ENCODE data around the gene MSRB1.

DNA sequence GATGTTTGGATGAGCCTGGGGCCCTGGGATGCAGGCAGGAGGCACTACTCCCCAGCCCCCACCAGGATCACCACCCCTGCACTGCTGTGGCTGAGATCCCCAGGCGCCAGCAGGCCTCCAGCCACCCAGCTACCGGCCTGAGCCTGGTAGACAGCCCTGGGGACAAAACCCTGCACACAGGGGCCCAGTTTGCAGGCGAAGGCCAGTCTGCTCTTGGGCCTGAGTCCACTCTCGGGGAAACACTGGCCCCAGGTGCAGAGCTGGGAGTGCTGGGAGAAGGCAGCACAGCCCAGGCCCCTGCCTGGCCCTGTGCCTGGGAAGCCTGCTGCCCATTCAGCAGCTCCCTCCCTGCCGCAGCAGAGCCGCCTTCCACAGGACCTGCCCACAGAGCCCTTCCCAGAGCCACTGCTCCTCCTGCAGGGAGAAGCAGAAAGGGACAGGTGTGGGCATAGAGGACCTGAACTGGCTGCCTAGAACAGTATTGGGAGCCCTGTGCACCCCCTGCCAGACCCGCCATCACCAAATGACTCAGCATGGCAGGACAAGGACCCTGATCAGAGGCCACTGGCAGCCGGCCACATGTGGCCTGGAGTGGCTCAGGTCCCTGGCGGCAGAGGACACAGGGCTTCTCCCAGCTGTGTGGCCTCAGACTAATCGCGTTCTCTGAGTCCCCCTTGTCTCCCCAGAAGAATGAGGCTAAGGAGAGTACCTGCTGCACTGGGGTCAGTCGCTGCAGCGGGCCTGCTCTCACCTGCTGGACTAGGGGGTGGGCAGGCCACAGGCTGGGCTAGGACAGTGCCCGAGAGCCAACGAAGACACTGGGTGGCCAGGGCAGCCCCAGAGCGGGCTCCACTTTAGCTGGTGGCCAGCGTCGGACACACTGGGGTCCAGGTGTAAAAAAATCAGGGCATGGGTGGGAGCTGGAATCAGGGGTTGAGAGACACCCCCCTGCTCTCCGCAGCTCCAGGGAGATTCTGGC is 10.7 kb downstream of the MSRB1 start:
- TF ChIP-seq EZH2 (IDR thresholded peaks at IDR 0.05; ENCODE audit: insufficient read depth, poor library complexity, severe bottlenecking) = no peak
- TF ChIP-seq EZH2phosphoT487 (IDR thresholded peaks at IDR 0.05; ENCODE audit: insufficient read depth, low read depth) = no peak
